ENCODE data around the gene CLECL1.

CLECL1 gene

GRCh38 chr12:9687228-9687627, 45.7 kb downstream of the CLECL1 start:
- TF ChIP-seq CTCF (IDR thresholded peaks at IDR 0.05) = no peak

- no peak for TF ChIP-seq CTCF (IDR thresholded peaks at IDR 0.05)
Measured at GRCh38 chr12:9685915-9686314, 47.0 kb downstream of the CLECL1 start.

- TF ChIP-seq CTCF (IDR thresholded peaks at IDR 0.05) = no peak
Measured at GRCh38 chr12:9674226-9674590, 58.7 kb downstream of the CLECL1 start.

- TF ChIP-seq CTCF (IDR thresholded peaks at IDR 0.05) = no peak
Measured at GRCh38 chr12:9673404-9674225, 59.3 kb downstream of the CLECL1 start.

Data from LNCAP (cell line).